WTC11 (cell line): Measurements from ENCODE around the gene MED12L. TPM values are rescaled to one million over a fixed set of nuclear protein-coding genes. Genes with fewer than 3 reads are reported as not detected.

ENCODE experiments used
- ATAC-seq: fragments of 200-7000 bp; cut with Tn5 transposase; 2 replicates; pipeline ENCODE4 v1.10.0; 2021; ENCODE audit warnings: mild to moderate bottlenecking, moderate library complexity
- CTCF ChIA-PET: fragments of 300-600 bp; sonication (Branson Sonifier 250); formaldehyde crosslinking; loops from one replicate; lab custom pipeline; 2021; ENCODE audit warnings: antibody characterized with exemption; lab: Charles Lee
- POLR2A ChIA-PET: fragments of 350-600 bp; sonication (Branson Sonifier 250); formaldehyde crosslinking; loops from one replicate; lab custom pipeline; 2021; ENCODE audit warnings: antibody characterized with exemption; lab: Charles Lee
- DNase-seq: peaks from one replicate; pipeline ENCODE4 v3.0.0; 2021; ENCODE audit warnings: low spot score
- H3K27ac Mint-ChIP-seq: 2 replicates; pipeline ENCODE4 v1.8.0; 2021; ENCODE audit warnings: mixed read lengths
- H3K27me3 Mint-ChIP-seq: 2 replicates; pipeline ENCODE4 v1.8.0; 2021; ENCODE audit warnings: low read depth, mild to moderate bottlenecking, moderate library complexity, mixed read lengths
- H3K36me3 Mint-ChIP-seq: 2 replicates; pipeline ENCODE4 v1.8.0; 2021; ENCODE audit warnings: mixed read lengths
- H3K4me1 Mint-ChIP-seq: 2 replicates; pipeline ENCODE4 v1.8.0; 2022; ENCODE audit warnings: mixed read lengths
- H3K4me3 Mint-ChIP-seq: 2 replicates; pipeline ENCODE4 v1.8.0; 2021; ENCODE audit warnings: mild to moderate bottlenecking, moderate library complexity, mixed read lengths
- H3K9me3 Mint-ChIP-seq: 2 replicates; pipeline ENCODE4 v1.8.0; 2021; ENCODE audit warnings: mixed read lengths
- ATF3 ChIP-seq: sonication (generic); formaldehyde crosslinking; conservative IDR thresholded peaks from 2 replicates; pipeline ENCODE4 v1.8.1; 2022; ENCODE audit warnings: mild to moderate bottlenecking, missing genetic modification reagents
- E2F4 ChIP-seq: sonication (generic); formaldehyde crosslinking; IDR thresholded peaks from 2 replicates; pipeline ENCODE4 v1.8.1; 2022; ENCODE audit warnings: low read depth, mild to moderate bottlenecking, moderate library complexity, missing genetic modification reagents, borderline replicate concordance
- EMX1 ChIP-seq: fragments of 250-450 bp; sonication (Bioruptor Pico); IDR thresholded peaks from 2 replicates; pipeline ENCODE4 v1.8.0; 2021; ENCODE audit warnings: mild to moderate bottlenecking
- ESRRA ChIP-seq: sonication (generic); formaldehyde crosslinking; IDR thresholded peaks from 2 replicates; pipeline ENCODE4 v1.8.1; 2022; ENCODE audit warnings: mild to moderate bottlenecking, missing genetic modification reagents, borderline replicate concordance
- GRHL2 ChIP-seq: fragments of 250-450 bp; sonication (Bioruptor Pico); IDR thresholded peaks from 2 replicates; pipeline ENCODE4 v1.8.0; 2022; ENCODE audit warnings: mild to moderate bottlenecking, moderate library complexity; ENCODE audit not compliant: insufficient replicate concordance, severe bottlenecking
- IRF1 ChIP-seq: sonication (generic); formaldehyde crosslinking; IDR thresholded peaks from 2 replicates; pipeline ENCODE4 v1.8.0; 2023; ENCODE audit warnings: missing genetic modification reagents
- JAZF1 ChIP-seq: fragments of 250-450 bp; sonication (Bioruptor Pico); IDR thresholded peaks from 2 replicates; pipeline ENCODE4 v1.9.0; 2021; ENCODE audit warnings: moderate library complexity, mild to moderate bottlenecking, inconsistent platforms
- JUN ChIP-seq: sonication (generic); formaldehyde crosslinking; IDR thresholded peaks from 2 replicates; pipeline ENCODE4 v1.8.0; 2023; ENCODE audit warnings: mild to moderate bottlenecking, missing genetic modification reagents
- NR1H2 ChIP-seq: sonication (generic); formaldehyde crosslinking; IDR thresholded peaks from 2 replicates; pipeline ENCODE4 v1.9.0; 2021; ENCODE audit warnings: mild to moderate bottlenecking, moderate library complexity, missing genetic modification reagents
- PRDM15 ChIP-seq: sonication (generic); formaldehyde crosslinking; IDR thresholded peaks from 2 replicates; pipeline ENCODE4 v1.8.0; 2022; ENCODE audit warnings: missing genetic modification reagents
- TP53 ChIP-seq: sonication (generic); formaldehyde crosslinking; IDR thresholded peaks from 2 replicates; pipeline ENCODE4 v1.8.1; 2023; ENCODE audit warnings: mild to moderate bottlenecking, missing genetic modification reagents
- ZNF121 ChIP-seq: sonication (generic); formaldehyde crosslinking; IDR thresholded peaks from 2 replicates; pipeline ENCODE4 v1.8.0; 2023; ENCODE audit warnings: missing genetic modification reagents
- ZNF317 ChIP-seq: sonication (generic); formaldehyde crosslinking; IDR thresholded peaks from 2 replicates; pipeline ENCODE4 v1.8.1; 2023; ENCODE audit warnings: low read depth, mild to moderate bottlenecking, moderate library complexity, missing genetic modification reagents, borderline replicate concordance
- ZNF396 ChIP-seq: fragments of 250-450 bp; sonication (Bioruptor Pico); IDR thresholded peaks from 2 replicates; pipeline ENCODE4 v1.8.0; 2021; ENCODE audit warnings: mild to moderate bottlenecking, moderate library complexity, borderline replicate concordance
- ZNF425 ChIP-seq: fragments of 250-450 bp; sonication (Bioruptor Pico); conservative IDR thresholded peaks from 2 replicates; pipeline ENCODE4 v1.9.0; 2021; ENCODE audit warnings: mild to moderate bottlenecking
- ZSCAN18 ChIP-seq: fragments of 250-450 bp; sonication (Bioruptor Pico); IDR thresholded peaks from 2 replicates; pipeline ENCODE4 v2.1.2; 2022; ENCODE audit warnings: mild to moderate bottlenecking, moderate library complexity
- total RNA-seq: library from RNA; stranded (reverse); gene quantifications from 3 replicates; pipeline ENCODE4 v1.2.3, GENCODE V29; 2021
- TF ChIP-seq, protein P1 (sequence below): sonication (generic); formaldehyde crosslinking; IDR thresholded peaks from 2 replicates; pipeline ENCODE4 v1.8.0; 2022; ENCODE audit warnings: mild to moderate bottlenecking, missing genetic modification reagents
- TF ChIP-seq, protein P2 (sequence below): sonication (generic); formaldehyde crosslinking; IDR thresholded peaks from 2 replicates; pipeline ENCODE4 v1.8.0; 2022; ENCODE audit warnings: mild to moderate bottlenecking, missing genetic modification reagents
- TF ChIP-seq, protein P3 (sequence below): fragments of 200-600 bp; IDR thresholded peaks from 2 replicates; pipeline ENCODE4 v1.8.0; 2022; ENCODE audit warnings: antibody characterized with exemption
- TF ChIP-seq, protein P4 (sequence below): sonication (generic); formaldehyde crosslinking; IDR thresholded peaks from 2 replicates; pipeline ENCODE4 v1.8.1; 2023; ENCODE audit warnings: mild to moderate bottlenecking, missing genetic modification reagents

The MED12L gene
- total RNA-seq, 1 experiment from 2014 or later, result 27.4 TPM

GRCh38 chr3:151379083-151379734 is 293.7 kb downstream of the MED12L start:
- peak overlapping the region; percentile 80 for H3K27ac Mint-ChIP-seq

More at GRCh38 chr3:151379083-151379734, 293.7 kb downstream of the MED12L start:
- H3K27me3 Mint-ChIP-seq, result no peaks in the 10 kb centered on the region
- H3K36me3 Mint-ChIP-seq, result peaks cover 10% of the 10 kb centered on the region
- TF ChIP-seq E2F4, result no peak
- TF ChIP-seq ZNF396 (CRISPR knock-in tag), result no peak
- no peak for TF ChIP-seq PRDM15
- TF ChIP-seq ZNF425 (CRISPR knock-in tag), result no peak
- TF ChIP-seq ZNF317 (CRISPR knock-in tag), result no peak
- no peak for TF ChIP-seq JAZF1 (CRISPR knock-in tag)
- no peak for TF ChIP-seq TP53 (CRISPR knock-in tag)
- no peak for TF ChIP-seq JUN (CRISPR knock-in tag)
- TF ChIP-seq GRHL2 (CRISPR knock-in tag), result no peak
- TF ChIP-seq, protein P1, sequence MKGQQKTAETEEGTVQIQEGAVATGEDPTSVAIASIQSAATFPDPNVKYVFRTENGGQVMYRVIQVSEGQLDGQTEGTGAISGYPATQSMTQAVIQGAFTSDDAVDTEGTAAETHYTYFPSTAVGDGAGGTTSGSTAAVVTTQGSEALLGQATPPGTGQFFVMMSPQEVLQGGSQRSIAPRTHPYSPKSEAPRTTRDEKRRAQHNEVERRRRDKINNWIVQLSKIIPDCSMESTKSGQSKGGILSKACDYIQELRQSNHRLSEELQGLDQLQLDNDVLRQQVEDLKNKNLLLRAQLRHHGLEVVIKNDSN (CRISPR knock-in tag), result no peak
- no peak for TF ChIP-seq ATF3 (CRISPR knock-in tag)
- TF ChIP-seq, protein P2, sequence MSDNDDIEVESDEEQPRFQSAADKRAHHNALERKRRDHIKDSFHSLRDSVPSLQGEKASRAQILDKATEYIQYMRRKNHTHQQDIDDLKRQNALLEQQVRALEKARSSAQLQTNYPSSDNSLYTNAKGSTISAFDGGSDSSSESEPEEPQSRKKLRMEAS (CRISPR knock-in tag), result no peak
- TF ChIP-seq, protein P3, sequence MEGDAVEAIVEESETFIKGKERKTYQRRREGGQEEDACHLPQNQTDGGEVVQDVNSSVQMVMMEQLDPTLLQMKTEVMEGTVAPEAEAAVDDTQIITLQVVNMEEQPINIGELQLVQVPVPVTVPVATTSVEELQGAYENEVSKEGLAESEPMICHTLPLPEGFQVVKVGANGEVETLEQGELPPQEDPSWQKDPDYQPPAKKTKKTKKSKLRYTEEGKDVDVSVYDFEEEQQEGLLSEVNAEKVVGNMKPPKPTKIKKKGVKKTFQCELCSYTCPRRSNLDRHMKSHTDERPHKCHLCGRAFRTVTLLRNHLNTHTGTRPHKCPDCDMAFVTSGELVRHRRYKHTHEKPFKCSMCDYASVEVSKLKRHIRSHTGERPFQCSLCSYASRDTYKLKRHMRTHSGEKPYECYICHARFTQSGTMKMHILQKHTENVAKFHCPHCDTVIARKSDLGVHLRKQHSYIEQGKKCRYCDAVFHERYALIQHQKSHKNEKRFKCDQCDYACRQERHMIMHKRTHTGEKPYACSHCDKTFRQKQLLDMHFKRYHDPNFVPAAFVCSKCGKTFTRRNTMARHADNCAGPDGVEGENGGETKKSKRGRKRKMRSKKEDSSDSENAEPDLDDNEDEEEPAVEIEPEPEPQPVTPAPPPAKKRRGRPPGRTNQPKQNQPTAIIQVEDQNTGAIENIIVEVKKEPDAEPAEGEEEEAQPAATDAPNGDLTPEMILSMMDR, result no peak
- TF ChIP-seq, protein P4, sequence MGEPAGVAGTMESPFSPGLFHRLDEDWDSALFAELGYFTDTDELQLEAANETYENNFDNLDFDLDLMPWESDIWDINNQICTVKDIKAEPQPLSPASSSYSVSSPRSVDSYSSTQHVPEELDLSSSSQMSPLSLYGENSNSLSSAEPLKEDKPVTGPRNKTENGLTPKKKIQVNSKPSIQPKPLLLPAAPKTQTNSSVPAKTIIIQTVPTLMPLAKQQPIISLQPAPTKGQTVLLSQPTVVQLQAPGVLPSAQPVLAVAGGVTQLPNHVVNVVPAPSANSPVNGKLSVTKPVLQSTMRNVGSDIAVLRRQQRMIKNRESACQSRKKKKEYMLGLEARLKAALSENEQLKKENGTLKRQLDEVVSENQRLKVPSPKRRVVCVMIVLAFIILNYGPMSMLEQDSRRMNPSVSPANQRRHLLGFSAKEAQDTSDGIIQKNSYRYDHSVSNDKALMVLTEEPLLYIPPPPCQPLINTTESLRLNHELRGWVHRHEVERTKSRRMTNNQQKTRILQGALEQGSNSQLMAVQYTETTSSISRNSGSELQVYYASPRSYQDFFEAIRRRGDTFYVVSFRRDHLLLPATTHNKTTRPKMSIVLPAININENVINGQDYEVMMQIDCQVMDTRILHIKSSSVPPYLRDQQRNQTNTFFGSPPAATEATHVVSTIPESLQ, result no peak
- TF ChIP-seq IRF1, result no peak
- no peak for TF ChIP-seq NR1H2 (CRISPR knock-in tag)
- TF ChIP-seq ZSCAN18, result no peak
- TF ChIP-seq ZNF121 (CRISPR knock-in tag), result no peak
- no peak for TF ChIP-seq ESRRA
- TF ChIP-seq EMX1 (CRISPR knock-in tag), result no peak
- TF ChIP-seq, all 79 proteins: peak for 0
- DNase-seq (peak; percentile 66), ATAC-seq (peak; percentile 98)
- Mint-ChIP-seq H3K9me3 (no peaks in the 10 kb centered on the region), H3K4me1 (peaks cover 5% of the 10 kb centered on the region), H3K4me3 (no peak overlapping the region)
- CTCF ChIA-PET, result interaction anchor here (0.7 to 2.7 kb wide), 19 partner anchors 9 to 460 kb away, joined by 3 to 17 read pairs (median 4); no protein-coding TSS in a partner anchor
- POLR2A ChIA-PET, result no interaction called here
